IPS DF 4.7 (cell line): Measurements from ENCODE around the gene DXO.
"Not testable (repeated sequence)": the region's sequence is repeated elsewhere in the genome, so short reads cannot be mapped to it uniquely, and the experiment has no call there.

ENCODE experiments used
- DNase-seq: peaks from one replicate; pipeline ENCODE4 v3.0.0-alpha.2; 2013; ENCODE audit warnings: low spot score; ENCODE audit errors: extremely low read depth

Gene DXO

GRCh38 chr6:31971993-31972708, at the start of gene DXO:
TSS of gene DXO (minus strand) at chr6:31972138. CDS start at chr6:31971675, 463 bp downstream.
- peak; percentile 90 for DNase-seq

GRCh38 chr6:32014547-32014946, 42.6 kb upstream of the DXO start, which contains the start of gene C4B:
TSS of gene C4B (plus strand) at chr6:32014795. CDS start at chr6:32014846, 51 bp downstream.
- not testable (repeated sequence) for DNase-seq

GRCh38 chr6:32013738-32014137, 41.8 kb upstream of the DXO start:
- DNase-seq = not testable (repeated sequence)

GRCh38 chr6:32012941-32013617, 41.1 kb upstream of the DXO start:
- DNase-seq = not testable (repeated sequence)

- not testable (repeated sequence) for DNase-seq
Measured at GRCh38 chr6:32010856-32011530, 39.1 kb upstream of the DXO start.

- DNase-seq = not testable (repeated sequence)
Measured at GRCh38 chr6:32009537-32009936, 37.6 kb upstream of the DXO start.

- not testable (repeated sequence) for DNase-seq
Measured at GRCh38 chr6:32008616-32009015, 36.7 kb upstream of the DXO start.

- not testable (repeated sequence) for DNase-seq
Measured at GRCh38 chr6:32008037-32008436, 36.1 kb upstream of the DXO start.

- not testable (repeated sequence) for DNase-seq
Measured at GRCh38 chr6:32007086-32007485, 35.1 kb upstream of the DXO start.

- DNase-seq = not testable (repeated sequence)
Measured at GRCh38 chr6:32005991-32006529, 34.1 kb upstream of the DXO start.

- DNase-seq = not testable (repeated sequence)
Measured at GRCh38 chr6:32005538-32005880, 33.6 kb upstream of the DXO start.

- not testable (repeated sequence) for DNase-seq
Measured at GRCh38 chr6:32004864-32005537, 33.1 kb upstream of the DXO start.

- DNase-seq = not testable (repeated sequence)
Measured at GRCh38 chr6:32004393-32004792, 32.5 kb upstream of the DXO start.

GRCh38 chr6:32003301-32003700, 31.4 kb upstream of the DXO start:
- DNase-seq = not testable (repeated sequence)

GRCh38 chr6:32002546-32003268, 30.8 kb upstream of the DXO start:
- DNase-seq = not testable (repeated sequence)

GRCh38 chr6:31996385-31996784, 24.4 kb upstream of the DXO start:
- DNase-seq = not testable (repeated sequence)

GRCh38 chr6:31994421-31994820, 22.5 kb upstream of the DXO start:
- DNase-seq = not testable (repeated sequence)

- not testable (repeated sequence) for DNase-seq
Measured at GRCh38 chr6:31989363-31989762, 17.4 kb upstream of the DXO start.

- DNase-seq = not testable (repeated sequence)
Measured at GRCh38 chr6:31981744-31982143, 9.8 kb upstream of the DXO start, which contains the start of gene C4A. TSS of gene C4A (plus strand) at chr6:31982057. CDS start at chr6:31982108, 51 bp downstream.

- not testable (repeated sequence) for DNase-seq
Measured at GRCh38 chr6:31980998-31981397, 9.1 kb upstream of the DXO start.
